SK-N-SH (cell line): ENCODE results near the gene TYMS. TPM values are rescaled to one million over a fixed set of nuclear protein-coding genes. Genes with fewer than 3 reads are reported as not detected.

Source experiments
- CTCF ChIA-PET: fragments of 300-600, 350-600 bp; formaldehyde crosslinking; extraction: SDS; loops from one replicate; lab custom pipeline; 2021; lab: Yijun Ruan, JAX
- POLR2A ChIA-PET: fragments of 350-600 bp; sonication (Branson Sonifier 250); formaldehyde crosslinking; extraction: SDS; loops from one replicate; lab custom pipeline; 2020; ENCODE audit warnings: antibody characterized with exemption, inconsistent platforms; lab: Yijun Ruan, JAX
- DNase-seq: peaks from one replicate; pipeline ENCODE4 v3.0.0; 2012
- H2AFZ ChIP-seq: fragments of 200-600 bp; sonication (generic); 2 replicates; pipeline ENCODE4 v1.8.1; 2016; ENCODE audit warnings: antibody characterized with exemption, mild to moderate bottlenecking, low read depth
- H3F3A ChIP-seq: fragments of 200-600 bp; sonication (generic); replicated peaks from 2 replicates; pipeline ENCODE3; 2016; ENCODE audit warnings: antibody characterized with exemption, mild to moderate bottlenecking; ENCODE audit not compliant: insufficient read depth
- H3K27ac ChIP-seq, 2 experiments: fragments of 200-500 bp in 1 of 2; fragments of 200-600 bp in 1 of 2; sonication (Bioruptor generic) in 1 of 2; sonication (generic), shearing (Covaris generic) in 1 of 2; 2 replicates each; pipeline versions ENCODE4 v1.5.1 to v1.6.1; 2014 to 2016; ENCODE audit warnings: low read depth in 2 of 2, inconsistent platforms in 1 of 2, low read length in 1 of 2, mild to moderate bottlenecking in 1 of 2, mixed read lengths in 1 of 2
- H3K27me3 ChIP-seq: fragments of 200-600 bp; sonication (generic), shearing (Covaris generic); 2 replicates; pipeline ENCODE4 v1.6.1; 2016; ENCODE audit warnings: mixed run types; ENCODE audit not compliant: insufficient read depth
- H3K36me3 ChIP-seq, 2 experiments: fragments of 200-500 bp in 1 of 2; fragments of 200-600 bp in 1 of 2; sonication (Bioruptor generic) in 1 of 2; sonication (generic) in 1 of 2; replicated peaks in 1 of 2; 2 replicates each; pipeline versions ENCODE3 to v1.5.1; 2014 to 2016; ENCODE audit warnings: low read length in 1 of 2, mild to moderate bottlenecking in 1 of 2; ENCODE audit not compliant: insufficient read depth in 2 of 2, control insufficient read depth in 1 of 2
- H3K4me1 ChIP-seq, 2 experiments: fragments of 200-500 bp in 1 of 2; fragments of 200-600 bp in 1 of 2; sonication (Bioruptor generic) in 1 of 2; sonication (generic), shearing (Covaris generic) in 1 of 2; 2 replicates each; pipeline versions ENCODE4 v1.5.1 to v1.6.1; 2014 to 2016; ENCODE audit warnings: low read depth in 1 of 2, low read length in 1 of 2, mixed run types in 1 of 2; ENCODE audit not compliant: insufficient read depth in 2 of 2, control insufficient read depth in 1 of 2
- H3K4me2 ChIP-seq: fragments of 200-600 bp; sonication (generic), shearing (Covaris generic); 2 replicates; pipeline ENCODE4 v1.6.1; 2017; ENCODE audit warnings: mixed run types
- H3K4me3 ChIP-seq, 2 experiments: fragments of 200-500 bp in 1 of 2; fragments of 200-600 bp in 1 of 2; sonication (Bioruptor generic) in 1 of 2; sonication (generic), shearing (Covaris generic) in 1 of 2; 2 replicates each; pipeline versions ENCODE4 v1.5.1 to v1.8.1; 2014 to 2016; ENCODE audit warnings: low read depth in 2 of 2, inconsistent platforms in 1 of 2, low read length in 1 of 2, mild to moderate bottlenecking in 1 of 2, mixed read lengths in 1 of 2, moderate library complexity in 1 of 2
- H3K79me2 ChIP-seq: fragments of 200-600 bp; sonication (generic); 2 replicates; pipeline ENCODE4 v1.8.1; 2017; ENCODE audit warnings: mild to moderate bottlenecking; ENCODE audit not compliant: insufficient read depth
- H3K9ac ChIP-seq: fragments of 200-600 bp; sonication (generic); 2 replicates; pipeline ENCODE4 v1.6.1; 2017; ENCODE audit warnings: mixed run types
- H3K9me2 ChIP-seq: fragments of 200-600 bp; sonication (generic); 2 replicates; pipeline ENCODE4 v1.6.1; 2017; ENCODE audit warnings: mixed run types
- H3K9me3 ChIP-seq: fragments of 200-600 bp; sonication (generic); 2 replicates; pipeline ENCODE4 v1.6.1; 2017; ENCODE audit warnings: mixed run types, mild to moderate bottlenecking, moderate library complexity
- H4K20me1 ChIP-seq: fragments of 200-600 bp; sonication (generic); 2 replicates; pipeline ENCODE4 v1.6.1; 2017; ENCODE audit warnings: mild to moderate bottlenecking, mixed run types; ENCODE audit not compliant: insufficient read depth
- CHD2 ChIP-seq: fragments of 150-350 bp; IDR thresholded peaks from 2 replicates; pipeline ENCODE4 v1.6.1; 2018; ENCODE audit warnings: low read length; ENCODE audit not compliant: partially characterized antibody
- CTCF ChIP-seq: fragments of 200-600 bp; sonication (generic); IDR thresholded peaks from 2 replicates; pipeline ENCODE4 v1.6.1; 2017; ENCODE audit warnings: antibody characterized with exemption, mild to moderate bottlenecking, moderate library complexity
- ELF1 ChIP-seq: IDR thresholded peaks from 2 replicates; pipeline ENCODE4 v1.4.0; 2012
- EP300 ChIP-seq, 2 experiments: IDR thresholded peaks; 2 replicates each; pipeline versions ENCODE4 v1.4.0 to v1.6.1; 2012; ENCODE audit warnings: borderline replicate concordance in 1 of 2, low read depth in 1 of 2, low read length in 1 of 2
- FOSL2 ChIP-seq: IDR thresholded peaks from 2 replicates; pipeline ENCODE4 v1.4.0; 2012; ENCODE audit warnings: low read depth, mild to moderate bottlenecking, moderate library complexity, borderline replicate concordance
- FOXJ3 ChIP-seq: sonication (generic); formaldehyde crosslinking; IDR thresholded peaks from 2 replicates; pipeline ENCODE4 v1.5.1; 2020; ENCODE audit warnings: mild to moderate bottlenecking, missing genetic modification reagents
- FOXM1 ChIP-seq: IDR thresholded peaks from 2 replicates; pipeline ENCODE4 v1.4.0; 2012; ENCODE audit warnings: low read depth, mild to moderate bottlenecking
- GABPA ChIP-seq: IDR thresholded peaks from 2 replicates; pipeline ENCODE4 v1.4.0; 2012; ENCODE audit warnings: low read depth, mild to moderate bottlenecking
- GATA2 ChIP-seq: sonication (generic); formaldehyde crosslinking; IDR thresholded peaks from 2 replicates; pipeline ENCODE4 v1.5.0; 2020; ENCODE audit warnings: mild to moderate bottlenecking, missing genetic modification reagents
- IRF3 ChIP-seq: fragments of 150-350 bp; IDR thresholded peaks from 2 replicates; pipeline ENCODE4 v1.6.1; 2016; ENCODE audit warnings: mild to moderate bottlenecking, low read depth, low read length
- NFIC ChIP-seq: IDR thresholded peaks from 2 replicates; pipeline ENCODE4 v1.4.0; 2012; ENCODE audit warnings: borderline replicate concordance
- RCOR1 ChIP-seq: fragments of 150-350 bp; IDR thresholded peaks from 2 replicates; pipeline ENCODE4 v1.6.1; 2017; ENCODE audit warnings: antibody characterized with exemption, low read length
- RFX5 ChIP-seq: IDR thresholded peaks from 2 replicates; pipeline ENCODE4 v1.6.1; 2012; ENCODE audit warnings: mild to moderate bottlenecking, improper control_type of control experiment, low read length
- RXRA ChIP-seq: IDR thresholded peaks from 2 replicates; pipeline ENCODE4 v1.4.0; 2012; ENCODE audit warnings: low read depth, mild to moderate bottlenecking, borderline replicate concordance
- TCF12 ChIP-seq: IDR thresholded peaks from 2 replicates; pipeline ENCODE4 v1.4.0; 2012
- USF1 ChIP-seq: IDR thresholded peaks from 2 replicates; pipeline ENCODE4 v1.4.0; 2012; ENCODE audit warnings: low read depth, borderline replicate concordance
- YY1 ChIP-seq: IDR thresholded peaks from 2 replicates; pipeline ENCODE4 v1.4.0; 2012; ENCODE audit warnings: low read depth, mild to moderate bottlenecking
- ZBTB33 ChIP-seq: IDR thresholded peaks from 2 replicates; pipeline ENCODE4 v1.4.0; 2012; ENCODE audit warnings: low read depth, borderline replicate concordance
- WGBS: methylation state at CpG from one replicate; pipeline ENCODE4 v1.1.6; 2017; ENCODE audit warnings: low lambda C conversion rate; 5-methylcytosine and 5-hydroxymethylcytosine counted together
- polyA plus RNA-seq, 3 experiments: library from polyadenylated mRNA; depleted of rRNA; stranded (reverse); fragments of >200 nt; gene quantifications; 2 replicates each; pipeline ENCODE4 v1.2.3, GENCODE V29; 2012

Gene TYMS
- polyA plus RNA-seq, 1 of the 3 experiments (the other 2 are of a cell fraction): 101 TPM

GRCh38 chr18:654601-655000 is 2.9 kb upstream of the TYMS start:
- H3K27me3 ChIP-seq: no peaks in the 10 kb centered on the region
- CTCF ChIA-PET: interaction anchor here (0.6 to 1.5 kb wide), 4 partner anchors 30 to 456 kb away, joined by 3 to 4 read pairs (median 3); no protein-coding TSS in a partner anchor

GRCh38 chr18:655445-655844 is 2.0 kb upstream of the TYMS start:
- DNase-seq: no peak
- Histone ChIP-seq H4K20me1 (no peaks in the 10 kb centered on the region), H2AFZ (no peak overlapping the region), H3K4me3 (no peak overlapping the region), H3K27me3 (no peaks in the 10 kb centered on the region), H3F3A (no peaks in the 10 kb centered on the region), H3K4me2 (no peak overlapping the region), H3K4me1 (peaks cover 0 to 8% of the 10 kb centered on the region in 2 experiments; a peak in 2 of 4 replicates), H3K79me2 (peaks cover 26% of the 10 kb centered on the region), H3K9ac (no peak overlapping the region), H3K9me2 (no peaks in the 10 kb centered on the region), H3K9me3 (no peaks in the 10 kb centered on the region), H3K36me3 (peaks cover 5 to 8% of the 10 kb centered on the region in 2 experiments), H3K27ac (no peak overlapping the region)
- 90% methylated on average over 5 of the region's 6 CpGs for WGBS
- ChIA-PET CTCF (interaction anchor here (1.0 kb wide), 1 partner anchor 31 kb away, joined by 3 read pairs; no protein-coding TSS in a partner anchor), POLR2A (no interaction called here)
- TF ChIP-seq TCF12: no peak
- TF ChIP-seq GABPA: no peak
- TF ChIP-seq USF1: no peak
- TF ChIP-seq YY1: no peak
- no peak for TF ChIP-seq EP300 (IDR thresholded peaks at IDR 0.05; ENCODE audit: borderline replicate concordance in 1 of 2, low read depth in 1 of 2, low read length in 1 of 2)
- no peak for TF ChIP-seq ZBTB33
- TF ChIP-seq FOXM1: no peak
- TF ChIP-seq FOSL2: no peak
- TF ChIP-seq ELF1: no peak
- TF ChIP-seq FOXJ3: no peak
- TF ChIP-seq IRF3: no peak
- no peak for TF ChIP-seq NFIC
- no peak for TF ChIP-seq CHD2
- TF ChIP-seq RXRA: no peak
- TF ChIP-seq RCOR1: no peak
- TF ChIP-seq RFX5: no peak
- no peak for TF ChIP-seq CTCF

More at GRCh38 chr18:654601-655000, 2.9 kb upstream of the TYMS start:
- H3K9ac ChIP-seq: no peak overlapping the region
- no peaks in the 10 kb centered on the region for H4K20me1 ChIP-seq
- no peak for TF ChIP-seq GATA2 (CRISPR knock-in tag)
- TF ChIP-seq YY1: no peak
- WGBS: 98% methylated on average over 4 of the region's 4 CpGs
- H3K79me2 ChIP-seq: peaks cover 17% of the 10 kb centered on the region
- no peak overlapping the region for H2AFZ ChIP-seq
- POLR2A ChIA-PET: interaction anchor here (0.7 kb wide), 1 partner anchor 189 kb away, joined by 5 read pairs; no protein-coding TSS in a partner anchor
- no peak for DNase-seq
- no peak overlapping the region for H3K27ac ChIP-seq
- peaks cover 0 to 10% of the 10 kb centered on the region in 2 experiments; a peak in 2 of 4 replicates for H3K4me1 ChIP-seq
- no peak overlapping the region for H3K4me2 ChIP-seq
- H3K9me2 ChIP-seq: no peaks in the 10 kb centered on the region
- no peaks in the 10 kb centered on the region for H3K36me3 ChIP-seq
- no peaks in the 10 kb centered on the region for H3F3A ChIP-seq
- no peak overlapping the region for H3K4me3 ChIP-seq
- no peaks in the 10 kb centered on the region for H3K9me3 ChIP-seq
